Hypothalamus (tissue), 51 donors: ENCODE results near the gene DALRD3.
A peak's percentile ranks its signal among the peaks of the same experiment; 100 is the strongest.

Experiments used
- DNase-seq, 51 donors: peaks; one replicate each; lab custom pipeline; 2025; lab: John Stamatoyannopoulos, UW

Gene DALRD3

GRCh38 chr3:49007068-49007770 lies 11.2 kb downstream of the DALRD3 start, which contains the start of gene WDR6:
TSS of gene WDR6 (plus strand) at chr3:49007391. CDS start at chr3:49007432, 41 bp downstream.
- DNase-seq: peak; percentile 66 to 98 (median 95)

DNA sequence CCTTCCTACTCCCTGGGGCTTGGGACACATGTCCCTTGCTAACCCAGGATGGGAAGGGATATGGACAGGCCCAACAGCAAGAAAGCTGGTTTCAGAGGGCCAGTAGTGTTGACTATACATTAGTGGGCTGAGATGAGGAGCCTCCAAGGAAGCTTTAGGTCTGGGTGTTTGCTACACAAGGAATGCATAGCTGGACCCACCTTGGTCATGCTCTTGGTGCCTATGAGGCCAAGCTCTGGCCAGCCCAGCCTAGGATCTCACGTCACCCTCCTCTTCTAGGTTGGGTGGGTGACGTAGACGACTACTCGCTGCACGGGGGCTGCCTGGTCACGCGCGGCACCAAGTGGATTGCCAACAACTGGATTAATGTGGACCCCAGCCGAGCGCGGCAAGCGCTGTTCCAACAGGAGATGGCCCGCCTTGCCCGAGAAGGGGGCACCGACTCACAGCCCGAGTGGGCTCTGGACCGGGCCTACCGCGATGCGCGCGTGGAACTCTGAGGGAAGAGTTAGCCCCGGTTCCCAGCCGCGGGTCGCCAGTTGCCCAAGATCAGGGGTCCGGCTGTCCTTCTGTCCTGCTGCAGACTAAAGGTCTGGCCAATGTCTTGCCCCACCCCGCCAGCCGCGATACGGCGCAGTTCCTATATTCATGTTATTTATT lies 11.8 kb downstream of the DALRD3 start:
- peak in 30 of 51 donors; percentile 35 to 77 (median 60) for DNase-seq

DNA sequence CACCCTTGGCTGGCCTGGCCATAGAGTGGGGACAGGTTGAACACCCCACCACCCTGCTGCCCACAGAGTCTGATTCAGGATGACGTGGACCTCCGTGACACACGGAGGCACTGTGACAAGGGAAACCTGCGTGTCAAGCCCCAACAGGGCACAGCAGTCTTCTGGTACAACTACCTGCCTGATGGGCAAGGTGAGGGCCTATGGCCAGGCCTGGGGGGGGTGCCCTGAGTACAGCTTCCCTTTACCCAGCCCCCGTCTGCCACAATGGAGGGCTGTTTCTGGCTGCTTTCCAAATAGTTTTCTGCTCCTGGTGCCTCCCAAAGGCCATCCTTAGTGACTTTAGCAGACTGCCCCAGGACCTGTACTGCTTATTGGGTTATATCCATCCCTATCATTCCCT lies 12.4 kb downstream of the DALRD3 start:
- no peak for DNase-seq

DNA sequence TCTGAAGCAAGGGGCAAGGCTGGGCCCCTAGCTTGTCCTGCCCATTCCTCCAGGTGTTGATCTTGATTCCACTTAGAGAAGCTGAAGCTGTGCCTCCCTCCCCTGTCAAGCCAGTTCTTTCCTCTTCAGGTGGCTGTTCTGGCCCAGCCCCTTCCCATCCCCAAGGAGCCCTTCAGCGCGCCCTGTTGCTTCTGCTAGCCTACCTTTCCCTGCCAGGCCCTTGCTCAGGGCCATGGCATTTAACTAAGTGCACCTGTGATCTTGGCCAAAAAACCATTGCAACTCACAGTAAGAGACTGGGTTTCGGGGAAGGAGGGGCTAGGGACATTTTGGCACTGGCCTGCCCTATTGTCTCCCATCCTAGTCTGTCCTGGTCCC lies 13.1 kb downstream of the DALRD3 start:
- no peak for DNase-seq

GRCh38 chr3:49004352-49005302 lies 13.8 kb downstream of the DALRD3 start:
- DNase-seq: no peak

- no peak for DNase-seq
These were observed 17.2 kb downstream of the DALRD3 start for GRCh38 chr3:49001155-49001554.

DNA sequence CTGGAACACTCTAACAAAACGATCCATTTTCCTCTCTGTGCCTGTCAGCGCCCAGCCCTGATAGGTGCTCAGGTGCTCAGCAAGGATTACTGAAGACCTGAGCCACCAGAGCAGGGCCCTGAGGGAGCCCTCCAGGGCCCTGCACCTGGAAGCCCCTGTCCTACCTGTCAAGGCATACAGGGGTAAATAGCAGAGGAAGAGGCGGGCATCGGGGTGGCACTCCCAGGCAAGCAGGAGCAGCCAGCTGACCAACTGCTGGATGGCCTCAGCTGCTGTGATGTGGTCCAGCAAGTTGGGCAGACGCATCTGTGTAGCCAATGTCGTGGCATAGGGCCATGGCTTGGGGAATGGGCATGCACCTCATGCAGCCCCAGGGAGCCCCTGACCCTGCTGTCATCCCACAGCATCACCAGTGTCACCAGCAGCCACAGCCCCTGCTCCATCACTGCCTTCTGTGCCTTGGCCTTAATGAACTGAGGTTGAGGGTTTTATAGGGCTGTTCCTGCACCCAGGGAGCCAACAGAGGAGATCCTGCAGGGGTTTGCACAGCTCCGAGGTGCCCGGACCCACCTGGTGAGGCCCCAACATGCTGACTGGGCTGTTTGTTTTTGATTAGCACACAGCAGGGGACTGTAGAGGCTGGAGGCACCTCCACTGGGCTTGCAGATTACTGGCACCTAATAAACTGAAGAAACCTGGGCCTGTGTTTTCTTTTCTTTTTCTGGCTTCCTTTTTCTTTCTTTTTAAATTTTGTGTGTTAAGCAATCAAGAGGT lies 19.1 kb downstream of the DALRD3 start:
- no peak for DNase-seq

- DNase-seq: peak in 30 of 51 donors; percentile 20 to 79 (median 50)
These were observed 20.4 kb downstream of the DALRD3 start for GRCh38 chr3:48997714-48998637.

- no peak for DNase-seq
These were observed 21.2 kb downstream of the DALRD3 start for GRCh38 chr3:48997102-48997635.

DNA sequence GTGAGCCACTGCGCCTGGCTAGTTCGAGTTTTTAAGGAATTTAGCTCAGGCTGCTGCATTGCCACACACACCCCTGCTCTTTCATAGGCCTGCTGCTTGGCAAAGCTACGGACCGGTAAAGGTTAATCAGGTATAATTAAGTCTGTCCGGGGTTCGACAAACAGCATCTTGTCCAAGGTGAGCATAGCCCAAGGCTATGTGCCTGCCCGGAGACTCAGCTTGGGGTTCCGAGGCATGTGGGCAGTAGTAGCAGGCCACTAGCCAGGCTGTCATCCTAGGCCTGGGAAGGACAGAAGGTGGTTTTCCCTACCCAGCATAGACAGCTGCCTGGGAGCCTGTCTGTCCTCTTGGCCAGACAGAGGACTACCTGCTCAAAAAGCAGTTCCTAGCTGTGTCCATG lies 21.7 kb downstream of the DALRD3 start:
- DNase-seq: no peak

- DNase-seq: no peak
These were observed 24.5 kb downstream of the DALRD3 start for GRCh38 chr3:48993834-48994233.

DNA sequence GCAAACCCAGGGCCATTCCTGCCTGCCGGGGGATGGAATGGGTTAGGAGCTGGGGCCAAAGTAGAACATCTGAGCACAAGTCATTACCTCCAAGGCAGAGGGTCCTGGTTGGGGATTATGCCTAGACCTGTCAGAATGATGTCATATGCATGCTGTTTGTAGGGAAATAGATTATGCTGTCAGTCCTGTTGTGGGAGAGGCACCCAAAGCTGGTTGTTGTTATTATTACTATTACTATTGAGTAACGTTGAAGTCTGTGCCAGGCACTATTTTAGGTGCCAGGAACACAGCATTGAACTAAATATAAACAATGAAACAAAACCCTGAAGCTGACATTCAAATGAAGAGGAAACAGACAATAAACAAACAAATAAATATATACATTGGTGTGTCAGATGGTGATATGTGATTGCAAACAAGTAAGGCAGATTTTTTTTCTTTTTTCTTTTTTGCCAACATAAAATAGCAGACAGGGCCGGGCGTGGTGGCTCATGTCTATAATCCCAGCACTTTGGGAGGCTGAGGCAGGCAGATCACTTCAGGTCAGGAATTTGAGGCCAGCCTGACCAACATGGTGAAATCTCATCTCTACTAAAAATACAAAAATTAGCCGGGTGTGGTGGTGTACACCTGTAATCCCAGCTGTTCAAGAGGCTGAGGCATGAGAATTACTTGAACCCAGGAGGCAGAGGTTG lies 26.4 kb downstream of the DALRD3 start:
- no peak for DNase-seq

- DNase-seq: peak in 24 of 51 donors; percentile 17 to 58 (median 28)
These were observed 27.5 kb downstream of the DALRD3 start for GRCh38 chr3:48990636-48991469.

- peak; percentile 36 to 94 (median 84) for DNase-seq
These were observed 28.4 kb downstream of the DALRD3 start, which contains the start of gene P4HTM for GRCh38 chr3:48989796-48990635. TSS of gene P4HTM (plus strand) at chr3:48990241. CDS start at chr3:48990257, 16 bp downstream.

DNA sequence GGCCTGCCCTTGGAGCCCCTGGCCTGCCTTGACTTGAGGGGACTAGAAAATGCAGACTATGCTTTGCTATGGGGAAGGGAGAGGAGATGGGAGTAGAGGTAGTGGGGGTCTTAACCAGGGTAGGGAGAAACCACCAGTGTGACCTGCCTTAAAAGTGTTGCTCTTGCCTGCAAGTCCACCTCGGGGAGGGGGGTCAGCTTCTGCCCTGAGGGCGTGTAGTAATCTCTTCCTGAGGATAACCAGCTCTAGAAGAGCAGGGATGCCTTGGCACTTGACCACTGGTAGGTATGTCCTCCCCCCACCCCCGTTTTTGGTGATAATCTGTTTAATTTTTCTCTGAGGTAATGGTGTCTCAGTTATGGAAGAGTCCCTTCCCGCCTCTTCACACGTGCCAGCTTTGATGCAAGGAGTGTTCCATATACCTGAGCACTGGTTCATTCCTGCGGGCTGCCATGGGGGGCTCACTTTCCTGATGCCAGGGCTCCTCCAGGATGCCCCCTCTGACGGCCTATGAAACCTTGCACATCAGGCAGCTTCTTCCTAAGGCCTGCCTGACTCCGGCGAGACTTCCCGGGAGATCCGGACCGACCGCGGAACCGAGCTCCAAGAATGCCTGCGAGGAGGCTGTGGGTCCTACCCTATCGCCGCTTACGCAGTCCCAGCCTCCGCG lies 29.1 kb downstream of the DALRD3 start:
- no peak for DNase-seq
